ENCODE results near the gene CUL7.
"Not testable (repeated sequence)": the region's sequence is repeated elsewhere in the genome, so short reads cannot be mapped to it uniquely, and the experiment has no call there.

Gene CUL7

GRCh38 chr6:43014434-43014909 is 39.2 kb downstream of the CUL7 start:
- DNase-seq (ENCODE audit: low spot score), result peak; percentile 52

- peak; percentile 100 for DNase-seq (ENCODE audit: low spot score)
These were observed 39.7 kb downstream of the CUL7 start, which contains the start of the genes KLHDC3 and MEA1 for GRCh38 chr6:43013843-43014433. Gene KLHDC3, plus strand, starts transcription at chr6:43014249. Its CDS starts 2,944 bp downstream, at chr6:43017193. Gene MEA1, minus strand, starts transcription at chr6:43013946. Its CDS starts 133 bp downstream, at chr6:43013813.

DNA sequence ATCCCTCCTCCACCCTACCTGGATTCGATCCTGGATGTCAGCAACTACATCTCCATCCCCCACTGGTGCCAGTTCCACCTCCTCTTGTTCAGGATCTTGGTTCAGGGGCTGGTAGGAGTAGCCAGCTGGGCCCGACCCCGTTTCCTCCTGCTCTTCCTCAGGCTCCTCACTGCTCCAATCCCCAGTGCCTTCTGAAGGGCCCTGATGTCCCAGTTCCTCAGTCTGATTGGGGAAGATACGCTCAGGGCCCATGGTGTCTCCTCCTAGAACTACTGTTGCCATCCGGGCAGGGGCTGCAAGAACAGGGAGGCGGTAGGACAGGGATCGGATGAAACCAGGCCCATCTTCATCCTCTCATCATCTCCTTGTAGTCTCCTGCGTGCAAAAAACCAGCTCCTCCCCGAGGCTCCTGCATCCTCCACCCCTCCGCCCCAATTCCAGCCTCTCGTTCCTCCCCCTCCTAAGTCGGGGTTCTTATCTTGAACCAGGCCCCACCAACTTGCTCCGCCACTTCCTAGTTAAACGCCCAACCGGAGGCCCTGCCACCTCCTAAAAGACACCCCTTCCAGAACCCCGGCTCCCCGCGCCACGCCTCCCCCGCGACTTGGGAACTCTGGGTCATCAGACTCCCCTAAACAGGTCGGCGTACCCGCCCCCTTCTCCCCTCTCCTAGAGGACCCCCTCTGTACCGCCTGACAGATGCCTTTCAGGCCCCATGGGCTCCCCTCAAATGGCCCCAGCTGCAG is 40.4 kb downstream of the CUL7 start:
- DNase-seq (ENCODE audit: low spot score), result peak; percentile 24

GRCh38 chr6:43012364-43012763 is 41.3 kb downstream of the CUL7 start:
- DNase-seq (ENCODE audit: low spot score), result no peak

GRCh38 chr6:43011207-43011606 is 42.4 kb downstream of the CUL7 start:
- DNase-seq (ENCODE audit: low spot score), result no peak

DNA sequence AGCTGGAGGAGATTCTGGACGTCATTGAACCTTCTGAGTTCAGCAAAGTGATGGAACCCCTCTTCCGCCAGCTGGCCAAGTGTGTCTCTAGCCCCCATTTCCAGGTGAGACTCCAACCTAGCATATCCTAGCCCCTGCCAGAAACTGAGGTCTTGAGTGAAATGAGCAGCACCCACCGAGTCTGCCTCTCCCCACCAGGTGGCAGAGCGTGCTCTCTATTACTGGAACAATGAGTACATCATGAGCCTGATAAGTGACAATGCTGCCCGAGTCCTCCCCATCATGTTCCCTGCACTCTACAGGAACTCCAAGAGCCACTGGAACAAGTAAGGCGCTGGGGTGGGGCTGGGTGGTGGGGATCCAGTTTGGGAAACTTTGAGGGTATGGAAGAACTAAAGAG is 44.5 kb downstream of the CUL7 start:
- peak; percentile 41 for DNase-seq (ENCODE audit: low spot score)

DNA sequence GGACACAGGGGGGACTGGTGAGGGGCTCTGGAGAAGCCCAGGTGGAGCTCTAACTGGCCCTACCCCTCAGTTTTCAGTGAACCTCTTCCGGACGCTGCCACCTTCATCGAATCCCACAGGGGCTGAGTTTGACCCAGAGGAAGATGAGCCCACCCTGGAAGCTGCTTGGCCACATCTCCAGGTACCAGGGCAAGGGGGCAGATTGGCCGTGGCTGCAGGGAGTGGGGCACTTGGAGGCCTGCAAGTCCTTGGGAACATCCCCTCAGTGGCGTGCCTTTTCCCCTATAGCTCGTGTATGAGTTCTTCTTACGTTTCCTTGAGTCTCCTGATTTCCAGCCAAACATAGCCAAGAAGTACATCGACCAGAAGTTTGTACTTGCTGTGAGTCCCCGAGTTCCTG is 46.5 kb downstream of the CUL7 start:
- no peak for DNase-seq (ENCODE audit: low spot score)

- no peak for DNase-seq (ENCODE audit: low spot score)
These were observed 47.4 kb downstream of the CUL7 start for GRCh38 chr6:43006251-43006650.

GRCh38 chr6:43005844-43006243 is 47.8 kb downstream of the CUL7 start:
- DNase-seq (ENCODE audit: low spot score), result no peak

DNA sequence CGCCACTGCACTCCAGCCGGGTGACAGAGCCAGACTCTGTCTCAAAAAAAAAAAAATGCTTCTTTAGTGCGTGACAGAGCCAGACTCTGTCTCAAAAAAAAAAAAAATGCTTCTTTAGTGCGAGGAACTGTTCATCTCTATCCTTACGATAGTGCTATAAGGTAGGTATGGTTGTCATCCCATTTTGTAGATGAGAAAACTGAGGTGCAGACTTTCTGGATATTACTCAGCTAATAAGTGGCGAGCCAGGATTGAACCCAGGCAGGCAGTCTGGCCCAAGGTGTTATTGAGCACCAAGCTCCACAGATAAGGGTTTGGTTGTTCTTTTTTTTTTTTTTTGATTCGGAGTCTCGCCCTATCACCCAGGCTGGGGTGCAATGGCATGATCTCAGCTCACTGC is 51.8 kb downstream of the CUL7 start:
- no peak for DNase-seq (ENCODE audit: low spot score)

- not testable (repeated sequence) for DNase-seq (ENCODE audit: low spot score)
These were observed 55.4 kb downstream of the CUL7 start for GRCh38 chr6:42998205-42998604.

DNA sequence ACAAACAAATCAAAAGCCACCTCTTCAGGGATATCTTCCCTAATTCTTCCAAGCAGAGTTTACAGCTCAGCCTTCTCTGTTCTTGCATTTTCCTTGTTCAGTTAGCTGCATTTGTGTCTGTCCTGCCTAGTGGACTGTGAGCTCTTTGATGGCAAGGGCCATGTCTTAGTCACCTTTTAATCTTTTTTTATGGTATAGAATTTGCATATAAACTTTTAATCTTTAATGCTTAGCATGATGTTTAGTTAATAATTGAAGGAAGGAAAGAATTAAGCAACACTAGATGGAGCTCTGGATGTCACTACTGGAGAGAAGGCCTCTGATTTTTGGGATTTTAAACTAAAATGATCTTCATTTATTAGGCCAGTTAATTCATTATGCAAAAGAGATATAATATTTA is 57.1 kb downstream of the CUL7 start:
- DNase-seq (ENCODE audit: low spot score), result no peak

DNA sequence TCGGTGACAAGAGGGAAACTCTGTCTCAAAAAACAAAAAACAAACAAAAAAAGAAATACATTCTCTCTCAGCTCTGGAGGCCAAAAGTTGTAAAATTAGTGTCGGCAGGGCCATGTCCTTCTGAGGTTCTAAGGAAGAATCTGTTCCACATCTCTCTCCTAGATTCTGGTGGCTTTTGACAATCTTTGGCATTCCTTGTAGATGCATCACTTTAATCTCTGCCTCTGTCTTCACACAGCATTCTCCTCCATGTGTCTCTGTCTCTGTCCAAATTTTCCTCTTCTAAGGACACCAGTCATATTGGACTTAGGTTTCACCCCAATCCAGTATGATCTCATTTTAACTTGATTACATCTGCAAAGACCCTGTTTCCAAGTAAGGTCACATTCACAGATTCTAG is 60.2 kb downstream of the CUL7 start:
- DNase-seq (ENCODE audit: low spot score), result peak; percentile 38

GRCh38 chr6:42989923-42990322 is 63.7 kb downstream of the CUL7 start:
- DNase-seq (ENCODE audit: low spot score), result no peak

DNA sequence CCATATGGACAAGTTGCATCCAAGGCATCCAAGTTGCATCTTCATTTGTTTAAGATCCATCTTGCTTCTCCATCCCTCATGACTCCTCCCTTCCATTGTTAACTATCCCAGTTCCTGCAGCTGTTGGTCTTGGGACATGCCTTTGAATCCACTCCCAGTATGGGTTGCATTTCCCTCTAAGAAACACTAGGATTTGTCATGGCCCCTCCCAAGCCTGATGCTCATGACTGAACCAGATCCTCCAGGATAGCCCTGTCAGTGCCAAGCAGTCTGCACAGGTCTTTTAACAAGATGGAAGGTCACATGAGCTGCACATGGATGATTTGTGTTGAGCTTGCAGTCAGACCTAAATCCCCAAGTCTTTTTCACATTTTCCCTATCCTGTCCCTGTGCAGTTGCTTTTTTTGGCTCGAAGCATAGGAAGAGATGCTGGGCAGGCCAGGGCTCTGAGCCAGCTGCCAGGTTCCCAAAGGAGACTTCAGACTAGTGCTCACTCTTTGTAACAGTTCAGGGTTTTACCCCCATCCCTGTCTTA is 65.1 kb downstream of the CUL7 start:
- DNase-seq (ENCODE audit: low spot score), result peak; percentile 30
